Measurements from ENCODE around the gene ZMYM5. TPM values are rescaled to one million over a fixed set of nuclear protein-coding genes. Genes with fewer than 3 reads are reported as not detected.
"Not testable (repeated sequence)": the region's sequence is repeated elsewhere in the genome, so short reads cannot be mapped to it uniquely, and the experiment has no call there.

The ZMYM5 gene
- total RNA-seq (ENCODE audit: insufficient read depth, low replicate concordance): 31.1 TPM

GRCh38 chr13:19863323-19864023, at the start of gene ZMYM5:
Gene ZMYM5 (minus strand): TSS chr13:19863649. CDS start chr13:19852180, 11,469 bp downstream.
- DNase-seq (ENCODE audit: low spot score): peak; percentile 99

- no peak for DNase-seq (ENCODE audit: low spot score)
These were observed 47.1 kb upstream of the ZMYM5 start for GRCh38 chr13:19910336-19911072.

GRCh38 chr13:19908350-19908986, 45.0 kb upstream of the ZMYM5 start:
- no peak for DNase-seq (ENCODE audit: low spot score)

GRCh38 chr13:19905487-19906195, 42.2 kb upstream of the ZMYM5 start:
- DNase-seq (ENCODE audit: low spot score): not testable (repeated sequence)

- DNase-seq (ENCODE audit: low spot score): no peak
These were observed 26.6 kb upstream of the ZMYM5 start for GRCh38 chr13:19890030-19890429.

- no peak for DNase-seq (ENCODE audit: low spot score)
These were observed 25.4 kb upstream of the ZMYM5 start for GRCh38 chr13:19888799-19889198.

- DNase-seq (ENCODE audit: low spot score): no peak
These were observed 18.8 kb upstream of the ZMYM5 start for GRCh38 chr13:19882231-19882630.

- DNase-seq (ENCODE audit: low spot score): no peak
These were observed 18.2 kb upstream of the ZMYM5 start for GRCh38 chr13:19881641-19882040.

GRCh38 chr13:19864746-19865309, 1.4 kb upstream of the ZMYM5 start:
- peak; percentile 84 for DNase-seq (ENCODE audit: low spot score)

GRCh38 chr13:19864024-19864745, 736 bp upstream of the ZMYM5 start:
- peak; percentile 93 for DNase-seq (ENCODE audit: low spot score)

- DNase-seq (ENCODE audit: low spot score): peak; percentile 50
These were observed 752 bp downstream of the ZMYM5 start for GRCh38 chr13:19862481-19863313.

GRCh38 chr13:19861762-19862161, 1.7 kb downstream of the ZMYM5 start:
- no peak for DNase-seq (ENCODE audit: low spot score)

- DNase-seq (ENCODE audit: low spot score): peak; percentile 58
These were observed 2.4 kb downstream of the ZMYM5 start for GRCh38 chr13:19860884-19861655.

GRCh38 chr13:19857637-19858036, 5.8 kb downstream of the ZMYM5 start:
- DNase-seq (ENCODE audit: low spot score): not testable (repeated sequence)

- no peak for DNase-seq (ENCODE audit: low spot score)
These were observed 10.7 kb downstream of the ZMYM5 start for GRCh38 chr13:19852766-19853165.

GRCh38 chr13:19845758-19846157, 17.7 kb downstream of the ZMYM5 start:
- peak; percentile 97 for DNase-seq (ENCODE audit: low spot score)

- peak; percentile 38 for DNase-seq (ENCODE audit: low spot score)
These were observed 24.6 kb downstream of the ZMYM5 start for GRCh38 chr13:19838865-19839275.

GRCh38 chr13:19836472-19836871, 27.0 kb downstream of the ZMYM5 start:
- DNase-seq (ENCODE audit: low spot score): no peak

- DNase-seq (ENCODE audit: low spot score): no peak
These were observed 28.7 kb downstream of the ZMYM5 start for GRCh38 chr13:19834704-19835103.

All from umbilical cord (tissue), 2 donors.